GM12878 (cell line): ENCODE data around the gene DNAJC5G.

ENCODE experiments used
- EED ChIP-seq: sonication (generic); IDR thresholded peaks from 2 replicates; pipeline ENCODE4 v1.6.1; 2016; ENCODE audit warnings: antibody characterized with exemption, low read depth
- EP300 ChIP-seq, 2 experiments: fragments of 150-350 bp in 1 of 2; IDR thresholded peaks; 2 replicates each; pipeline ENCODE4 v1.6.1; 2011 to 2012; ENCODE audit warnings: low read depth in 2 of 2, low read length in 2 of 2, borderline replicate concordance in 1 of 2, improper control_type of control experiment in 1 of 2, inconsistent platforms in 1 of 2; ENCODE audit not compliant: control insufficient read depth in 1 of 2
- GABPA ChIP-seq: IDR thresholded peaks from 2 replicates; pipeline ENCODE4 v1.6.1; 2014; ENCODE audit warnings: antibody characterized with exemption, low read depth, mild to moderate bottlenecking, inconsistent platforms
- KDM1A ChIP-seq: fragments of 200-600 bp; sonication (generic); IDR thresholded peaks from 2 replicates; pipeline ENCODE4 v1.6.1; 2016; ENCODE audit warnings: borderline replicate concordance
- POLR2AphosphoS5 ChIP-seq: IDR thresholded peaks from 2 replicates; pipeline ENCODE4 v1.6.1; 2011; ENCODE audit warnings: mild to moderate bottlenecking, low read length, inconsistent platforms
- RAD21 ChIP-seq: IDR thresholded peaks from 2 replicates; pipeline ENCODE4 v1.6.1; 2011; ENCODE audit warnings: mild to moderate bottlenecking, low read depth, low read length, moderate library complexity; ENCODE audit not compliant: insufficient read depth
- SMC3 ChIP-seq: IDR thresholded peaks from 2 replicates; pipeline ENCODE4 v1.6.1; 2011; ENCODE audit warnings: low read length, improper control_type of control experiment, borderline replicate concordance
- SREBF2 ChIP-seq: IDR thresholded peaks from 2 replicates; pipeline ENCODE4 v1.6.1; 2012; ENCODE audit warnings: mild to moderate bottlenecking, low read length
- TF ChIP-seq, protein P1 (sequence below): IDR thresholded peaks from 2 replicates; pipeline ENCODE4 v1.6.1; 2012; ENCODE audit warnings: low read depth, low read length, improper control_type of control experiment
- TF ChIP-seq, protein P2 (sequence below): fragments of 450-650 bp; IDR thresholded peaks from 2 replicates; pipeline ENCODE4 v1.6.1; 2018; ENCODE audit warnings: mild to moderate bottlenecking, low read depth, moderate library complexity; ENCODE audit not compliant: partially characterized antibody
- TF ChIP-seq, protein P3 (sequence below): IDR thresholded peaks from 2 replicates; pipeline ENCODE4 v1.6.1; 2012; ENCODE audit warnings: mild to moderate bottlenecking, low read depth, low read length
- TF ChIP-seq, protein P4 (sequence below), 3 experiments: IDR thresholded peaks in 2 of 3; conservative IDR thresholded peaks in 1 of 3; 2 replicates each; pipeline ENCODE4 v1.5.1; 2011; ENCODE audit warnings: low read depth in 3 of 3, low read length in 3 of 3, mild to moderate bottlenecking in 3 of 3, control low read depth in 2 of 3, moderate library complexity in 2 of 3, inconsistent platforms in 1 of 3, mixed read lengths in 1 of 3; ENCODE audit not compliant: control insufficient read depth in 2 of 3, insufficient read depth in 1 of 3; ENCODE audit errors: extremely low read depth in 1 of 3

DNA sequence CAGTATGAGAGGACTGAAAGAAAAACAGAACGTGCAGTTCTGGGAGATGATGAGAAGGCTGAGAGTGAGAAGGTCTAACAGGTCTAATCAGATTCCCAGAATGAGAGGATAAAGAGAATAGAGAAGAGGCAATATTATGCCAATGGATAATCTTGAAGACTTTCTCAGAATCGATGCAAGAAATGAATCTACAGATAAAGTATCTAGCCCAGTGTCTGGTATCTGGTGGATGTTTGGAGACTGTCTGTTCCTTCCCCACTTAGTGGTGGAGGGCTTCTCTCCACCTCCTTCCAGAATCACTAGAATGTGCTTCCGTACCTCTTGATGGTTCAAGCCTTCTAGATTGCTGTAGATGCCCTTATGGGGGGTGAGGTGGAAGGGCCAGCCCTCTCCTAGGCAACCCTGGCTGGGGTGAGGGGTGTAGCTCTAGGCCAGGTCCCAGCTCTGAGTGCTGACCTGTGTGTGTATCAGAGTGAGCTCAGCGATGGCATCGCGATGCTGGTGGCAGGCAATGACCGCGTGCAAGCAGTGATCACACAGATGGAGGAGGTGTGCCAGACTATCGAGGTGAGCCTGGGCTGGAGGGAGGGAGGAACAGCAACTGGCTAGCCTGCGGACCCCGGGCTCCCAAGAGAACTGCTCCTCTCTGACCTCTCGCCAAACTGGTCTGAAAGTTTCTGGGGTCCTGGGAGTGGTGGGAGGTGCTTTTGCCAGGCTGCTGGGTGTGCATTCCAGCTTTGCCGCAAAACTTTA is 29.4 kb downstream of the DNAJC5G start:
- TF ChIP-seq GABPA (no peak), EP300 (IDR thresholded peaks at IDR 0.05; ENCODE audit: borderline replicate concordance in 1 of 2, control insufficient read depth in 1 of 2, low read depth in 2 of 2, low read length in 2 of 2) (no peak), SMC3 (no peak), SREBF2 (no peak), POLR2AphosphoS5 (no peak), EED (no peak), KDM1A (no peak), RAD21 (no peak)
- TF ChIP-seq, protein P1, sequence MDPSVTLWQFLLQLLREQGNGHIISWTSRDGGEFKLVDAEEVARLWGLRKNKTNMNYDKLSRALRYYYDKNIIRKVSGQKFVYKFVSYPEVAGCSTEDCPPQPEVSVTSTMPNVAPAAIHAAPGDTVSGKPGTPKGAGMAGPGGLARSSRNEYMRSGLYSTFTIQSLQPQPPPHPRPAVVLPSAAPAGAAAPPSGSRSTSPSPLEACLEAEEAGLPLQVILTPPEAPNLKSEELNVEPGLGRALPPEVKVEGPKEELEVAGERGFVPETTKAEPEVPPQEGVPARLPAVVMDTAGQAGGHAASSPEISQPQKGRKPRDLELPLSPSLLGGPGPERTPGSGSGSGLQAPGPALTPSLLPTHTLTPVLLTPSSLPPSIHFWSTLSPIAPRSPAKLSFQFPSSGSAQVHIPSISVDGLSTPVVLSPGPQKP = no peak
- TF ChIP-seq, protein P2, sequence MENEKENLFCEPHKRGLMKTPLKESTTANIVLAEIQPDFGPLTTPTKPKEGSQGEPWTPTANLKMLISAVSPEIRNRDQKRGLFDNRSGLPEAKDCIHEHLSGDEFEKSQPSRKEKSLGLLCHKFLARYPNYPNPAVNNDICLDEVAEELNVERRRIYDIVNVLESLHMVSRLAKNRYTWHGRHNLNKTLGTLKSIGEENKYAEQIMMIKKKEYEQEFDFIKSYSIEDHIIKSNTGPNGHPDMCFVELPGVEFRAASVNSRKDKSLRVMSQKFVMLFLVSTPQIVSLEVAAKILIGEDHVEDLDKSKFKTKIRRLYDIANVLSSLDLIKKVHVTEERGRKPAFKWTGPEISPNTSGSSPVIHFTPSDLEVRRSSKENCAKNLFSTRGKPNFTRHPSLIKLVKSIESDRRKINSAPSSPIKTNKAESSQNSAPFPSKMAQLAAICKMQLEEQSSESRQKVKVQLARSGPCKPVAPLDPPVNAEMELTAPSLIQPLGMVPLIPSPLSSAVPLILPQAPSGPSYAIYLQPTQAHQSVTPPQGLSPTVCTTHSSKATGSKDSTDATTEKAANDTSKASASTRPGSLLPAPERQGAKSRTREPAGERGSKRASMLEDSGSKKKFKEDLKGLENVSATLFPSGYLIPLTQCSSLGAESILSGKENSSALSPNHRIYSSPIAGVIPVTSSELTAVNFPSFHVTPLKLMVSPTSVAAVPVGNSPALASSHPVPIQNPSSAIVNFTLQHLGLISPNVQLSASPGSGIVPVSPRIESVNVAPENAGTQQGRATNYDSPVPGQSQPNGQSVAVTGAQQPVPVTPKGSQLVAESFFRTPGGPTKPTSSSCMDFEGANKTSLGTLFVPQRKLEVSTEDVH = no peak
- TF ChIP-seq, protein P3, sequence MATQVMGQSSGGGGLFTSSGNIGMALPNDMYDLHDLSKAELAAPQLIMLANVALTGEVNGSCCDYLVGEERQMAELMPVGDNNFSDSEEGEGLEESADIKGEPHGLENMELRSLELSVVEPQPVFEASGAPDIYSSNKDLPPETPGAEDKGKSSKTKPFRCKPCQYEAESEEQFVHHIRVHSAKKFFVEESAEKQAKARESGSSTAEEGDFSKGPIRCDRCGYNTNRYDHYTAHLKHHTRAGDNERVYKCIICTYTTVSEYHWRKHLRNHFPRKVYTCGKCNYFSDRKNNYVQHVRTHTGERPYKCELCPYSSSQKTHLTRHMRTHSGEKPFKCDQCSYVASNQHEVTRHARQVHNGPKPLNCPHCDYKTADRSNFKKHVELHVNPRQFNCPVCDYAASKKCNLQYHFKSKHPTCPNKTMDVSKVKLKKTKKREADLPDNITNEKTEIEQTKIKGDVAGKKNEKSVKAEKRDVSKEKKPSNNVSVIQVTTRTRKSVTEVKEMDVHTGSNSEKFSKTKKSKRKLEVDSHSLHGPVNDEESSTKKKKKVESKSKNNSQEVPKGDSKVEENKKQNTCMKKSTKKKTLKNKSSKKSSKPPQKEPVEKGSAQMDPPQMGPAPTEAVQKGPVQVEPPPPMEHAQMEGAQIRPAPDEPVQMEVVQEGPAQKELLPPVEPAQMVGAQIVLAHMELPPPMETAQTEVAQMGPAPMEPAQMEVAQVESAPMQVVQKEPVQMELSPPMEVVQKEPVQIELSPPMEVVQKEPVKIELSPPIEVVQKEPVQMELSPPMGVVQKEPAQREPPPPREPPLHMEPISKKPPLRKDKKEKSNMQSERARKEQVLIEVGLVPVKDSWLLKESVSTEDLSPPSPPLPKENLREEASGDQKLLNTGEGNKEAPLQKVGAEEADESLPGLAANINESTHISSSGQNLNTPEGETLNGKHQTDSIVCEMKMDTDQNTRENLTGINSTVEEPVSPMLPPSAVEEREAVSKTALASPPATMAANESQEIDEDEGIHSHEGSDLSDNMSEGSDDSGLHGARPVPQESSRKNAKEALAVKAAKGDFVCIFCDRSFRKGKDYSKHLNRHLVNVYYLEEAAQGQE = no peak
- TF ChIP-seq, protein P4, sequence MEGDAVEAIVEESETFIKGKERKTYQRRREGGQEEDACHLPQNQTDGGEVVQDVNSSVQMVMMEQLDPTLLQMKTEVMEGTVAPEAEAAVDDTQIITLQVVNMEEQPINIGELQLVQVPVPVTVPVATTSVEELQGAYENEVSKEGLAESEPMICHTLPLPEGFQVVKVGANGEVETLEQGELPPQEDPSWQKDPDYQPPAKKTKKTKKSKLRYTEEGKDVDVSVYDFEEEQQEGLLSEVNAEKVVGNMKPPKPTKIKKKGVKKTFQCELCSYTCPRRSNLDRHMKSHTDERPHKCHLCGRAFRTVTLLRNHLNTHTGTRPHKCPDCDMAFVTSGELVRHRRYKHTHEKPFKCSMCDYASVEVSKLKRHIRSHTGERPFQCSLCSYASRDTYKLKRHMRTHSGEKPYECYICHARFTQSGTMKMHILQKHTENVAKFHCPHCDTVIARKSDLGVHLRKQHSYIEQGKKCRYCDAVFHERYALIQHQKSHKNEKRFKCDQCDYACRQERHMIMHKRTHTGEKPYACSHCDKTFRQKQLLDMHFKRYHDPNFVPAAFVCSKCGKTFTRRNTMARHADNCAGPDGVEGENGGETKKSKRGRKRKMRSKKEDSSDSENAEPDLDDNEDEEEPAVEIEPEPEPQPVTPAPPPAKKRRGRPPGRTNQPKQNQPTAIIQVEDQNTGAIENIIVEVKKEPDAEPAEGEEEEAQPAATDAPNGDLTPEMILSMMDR (IDR thresholded peaks at IDR 0.05 in 2 of 3, conservative IDR thresholded peaks at IDR 0.05 in 1 of 3; ENCODE audit: control insufficient read depth in 2 of 3, extremely low read depth in 1 of 3, insufficient read depth in 1 of 3, low read depth in 3 of 3, low read length in 3 of 3) = no peak
